B cell (primary cell): Measurements from ENCODE around the gene TTC39C.

Experiments
- EZH2 ChIP-seq: IDR thresholded peaks from 2 replicates; pipeline ENCODE4 v1.6.1; 2012; ENCODE audit warnings: borderline replicate concordance, low read depth, mild to moderate bottlenecking, moderate library complexity, low read length; ENCODE audit not compliant: insufficient read depth, poor library complexity, severe bottlenecking
- TF ChIP-seq, protein P1 (sequence below): fragments of 200-600 bp; IDR thresholded peaks from one replicate; pipeline ENCODE4 v1.8.0; 2022; ENCODE audit warnings: antibody characterized with exemption, mild to moderate bottlenecking

DNA sequence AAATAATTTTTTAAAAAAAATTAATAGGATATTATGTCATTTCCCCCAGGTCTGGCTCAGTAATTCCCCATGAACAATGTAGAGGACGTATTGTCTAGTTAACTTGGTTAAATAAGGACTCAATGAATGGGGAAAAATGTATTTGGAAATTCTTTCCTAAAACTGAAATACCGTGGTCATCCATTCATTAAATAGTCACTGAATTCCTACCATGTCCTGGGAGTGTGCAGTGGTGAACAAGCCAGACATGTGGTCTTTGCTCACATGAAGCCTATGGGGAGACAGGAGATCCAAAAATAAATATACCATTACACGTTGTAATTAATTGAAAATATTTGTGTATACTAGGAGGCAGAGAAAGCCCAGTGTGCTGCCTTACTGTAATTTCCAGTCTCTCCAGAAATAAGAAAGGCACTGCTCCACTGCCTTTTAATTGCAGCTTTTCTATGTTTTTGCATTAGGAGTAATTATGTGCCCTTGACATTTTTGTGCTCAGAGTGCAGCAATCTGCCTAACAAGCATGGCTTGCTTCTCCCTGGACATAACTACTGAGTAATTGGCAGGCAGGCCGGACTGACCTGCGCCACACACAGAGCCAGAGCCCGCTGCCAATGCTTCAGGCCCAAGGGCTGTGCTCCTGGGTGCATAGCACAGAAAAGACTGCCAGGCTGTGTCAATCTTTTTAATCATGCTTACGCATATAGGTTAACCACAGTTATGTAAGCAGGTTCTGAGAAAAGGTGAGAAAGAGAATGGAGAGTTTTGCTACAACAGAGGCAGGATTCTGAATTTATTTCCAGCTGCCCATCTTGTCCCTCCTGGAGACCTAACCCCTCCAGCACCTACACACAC lies 22.2 kb upstream of the TTC39C start:
- TF ChIP-seq, protein P1, sequence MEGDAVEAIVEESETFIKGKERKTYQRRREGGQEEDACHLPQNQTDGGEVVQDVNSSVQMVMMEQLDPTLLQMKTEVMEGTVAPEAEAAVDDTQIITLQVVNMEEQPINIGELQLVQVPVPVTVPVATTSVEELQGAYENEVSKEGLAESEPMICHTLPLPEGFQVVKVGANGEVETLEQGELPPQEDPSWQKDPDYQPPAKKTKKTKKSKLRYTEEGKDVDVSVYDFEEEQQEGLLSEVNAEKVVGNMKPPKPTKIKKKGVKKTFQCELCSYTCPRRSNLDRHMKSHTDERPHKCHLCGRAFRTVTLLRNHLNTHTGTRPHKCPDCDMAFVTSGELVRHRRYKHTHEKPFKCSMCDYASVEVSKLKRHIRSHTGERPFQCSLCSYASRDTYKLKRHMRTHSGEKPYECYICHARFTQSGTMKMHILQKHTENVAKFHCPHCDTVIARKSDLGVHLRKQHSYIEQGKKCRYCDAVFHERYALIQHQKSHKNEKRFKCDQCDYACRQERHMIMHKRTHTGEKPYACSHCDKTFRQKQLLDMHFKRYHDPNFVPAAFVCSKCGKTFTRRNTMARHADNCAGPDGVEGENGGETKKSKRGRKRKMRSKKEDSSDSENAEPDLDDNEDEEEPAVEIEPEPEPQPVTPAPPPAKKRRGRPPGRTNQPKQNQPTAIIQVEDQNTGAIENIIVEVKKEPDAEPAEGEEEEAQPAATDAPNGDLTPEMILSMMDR, result no peak
- TF ChIP-seq EZH2, result no peak
